HG03558 (cell line): ENCODE data around the gene RAB31.

Experiments
- ATAC-seq: cut with Tn5 transposase; IDR thresholded peaks from one replicate; pipeline ENCODE4 v1.9.1; 2021; ENCODE audit warnings: moderate number of reproducible peaks; ENCODE audit not compliant: unreplicated experiment; ENCODE audit errors: extremely low read depth

RAB31 gene

DNA sequence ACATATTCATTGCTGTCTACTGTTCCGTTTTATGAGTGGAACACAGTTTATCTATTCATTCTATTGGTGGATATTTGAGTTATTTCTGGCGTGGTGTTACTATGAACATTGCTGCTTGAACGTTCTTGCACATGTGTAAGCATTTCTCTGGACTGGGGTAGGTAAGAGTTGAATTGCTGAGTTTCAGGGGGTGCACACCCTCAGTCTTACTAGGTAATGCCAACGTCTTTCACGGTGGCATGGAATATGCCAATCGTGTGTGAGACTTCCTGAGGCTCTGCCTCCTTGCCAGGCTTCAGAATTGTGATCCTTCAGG, 121.3 kb downstream of the RAB31 start:
- ATAC-seq, result no peak

DNA sequence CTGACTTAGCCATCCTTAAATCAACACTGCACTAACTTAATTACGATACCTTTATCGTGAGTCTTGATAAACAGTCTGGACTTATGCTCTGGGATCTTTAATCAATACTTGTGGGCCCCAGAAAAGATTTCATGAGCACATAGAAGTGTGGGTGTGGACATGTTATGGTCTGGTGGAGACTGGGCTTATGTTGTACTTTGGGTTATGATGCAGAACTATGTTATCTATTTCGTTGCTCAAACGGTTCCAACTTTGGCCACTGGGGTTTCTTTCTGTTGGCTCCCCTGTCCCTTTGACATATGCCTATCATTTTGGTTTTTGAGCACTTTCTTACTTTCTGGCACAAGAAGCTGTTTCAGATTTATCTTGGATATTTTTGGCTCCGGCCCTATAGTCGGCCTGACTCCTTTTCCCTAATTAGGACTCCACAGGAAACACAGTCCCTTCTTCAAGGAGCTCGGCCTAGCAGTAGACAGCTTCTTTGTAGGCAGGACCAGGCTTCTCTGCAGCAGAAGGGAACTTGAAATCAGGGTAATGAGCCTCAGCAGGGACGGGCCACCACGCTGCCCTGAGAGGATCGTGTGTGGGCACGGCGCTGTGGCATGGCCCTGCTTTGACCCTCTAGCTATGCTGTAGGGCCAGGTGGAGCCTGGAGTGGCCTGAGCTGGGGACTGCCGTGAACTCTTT, 123.1 kb downstream of the RAB31 start:
- ATAC-seq, result no peak

DNA sequence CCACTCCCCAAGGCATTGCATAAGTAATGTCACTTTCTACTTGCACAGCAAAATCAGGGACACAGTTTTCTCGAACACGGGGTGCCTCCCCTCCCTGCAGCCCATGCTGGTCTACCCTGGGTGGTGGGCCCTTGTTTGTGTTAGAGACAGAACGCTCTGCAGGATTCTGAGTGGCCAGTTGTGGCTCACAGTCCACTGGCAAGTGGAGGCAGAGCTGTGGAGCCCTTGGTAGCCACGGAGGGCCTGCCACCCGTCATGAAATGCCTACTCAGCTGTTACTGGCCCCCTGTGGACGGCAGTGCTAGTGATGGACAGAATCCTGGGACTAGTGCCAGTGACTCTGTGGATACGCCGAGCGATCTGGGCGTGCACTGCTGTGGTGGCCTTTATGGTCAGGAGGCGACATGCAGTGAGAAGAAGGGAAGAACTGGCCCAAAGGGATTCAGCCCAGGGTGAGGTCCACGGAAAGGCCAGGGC, 123.7 kb downstream of the RAB31 start:
- no peak for ATAC-seq

DNA sequence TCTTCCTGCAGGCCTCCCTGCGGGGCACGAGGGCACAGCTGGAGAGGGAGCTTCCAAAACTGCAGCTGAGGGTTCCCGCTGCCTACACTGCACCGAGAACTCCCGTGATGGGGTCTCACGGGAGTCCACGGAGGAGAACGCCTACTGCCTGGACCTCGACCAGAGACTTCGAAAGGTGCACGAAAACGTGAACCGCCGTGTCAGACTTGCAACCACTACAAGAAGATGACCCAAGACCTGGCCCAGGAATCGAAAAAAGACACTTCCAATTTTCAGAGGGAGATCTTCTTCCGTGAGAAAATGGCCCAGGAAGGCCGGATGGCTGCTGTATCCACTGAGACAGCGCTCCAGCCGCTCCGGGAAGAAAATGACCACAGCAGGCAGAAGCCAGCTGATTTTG, 124.8 kb downstream of the RAB31 start:
- ATAC-seq, result no peak

DNA sequence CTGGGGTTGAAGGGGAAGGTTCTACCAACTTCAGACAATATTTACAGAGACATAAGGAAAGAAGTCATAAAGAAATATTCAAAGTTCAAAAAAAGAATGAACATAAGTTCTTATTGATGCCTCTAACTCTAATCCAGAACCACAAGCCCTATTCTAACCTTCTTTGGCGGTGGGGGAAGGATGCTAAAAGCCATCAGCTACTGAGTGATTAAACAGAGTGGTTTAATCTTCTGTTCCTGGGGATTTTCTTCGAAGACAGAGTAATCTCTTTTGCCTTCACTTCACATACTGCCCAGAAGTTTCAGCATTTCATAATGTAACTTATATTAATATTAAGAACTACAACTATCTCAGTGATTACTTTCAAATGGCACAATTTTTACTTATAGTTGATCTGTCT, 126.5 kb downstream of the RAB31 start:
- ATAC-seq, result no peak

DNA sequence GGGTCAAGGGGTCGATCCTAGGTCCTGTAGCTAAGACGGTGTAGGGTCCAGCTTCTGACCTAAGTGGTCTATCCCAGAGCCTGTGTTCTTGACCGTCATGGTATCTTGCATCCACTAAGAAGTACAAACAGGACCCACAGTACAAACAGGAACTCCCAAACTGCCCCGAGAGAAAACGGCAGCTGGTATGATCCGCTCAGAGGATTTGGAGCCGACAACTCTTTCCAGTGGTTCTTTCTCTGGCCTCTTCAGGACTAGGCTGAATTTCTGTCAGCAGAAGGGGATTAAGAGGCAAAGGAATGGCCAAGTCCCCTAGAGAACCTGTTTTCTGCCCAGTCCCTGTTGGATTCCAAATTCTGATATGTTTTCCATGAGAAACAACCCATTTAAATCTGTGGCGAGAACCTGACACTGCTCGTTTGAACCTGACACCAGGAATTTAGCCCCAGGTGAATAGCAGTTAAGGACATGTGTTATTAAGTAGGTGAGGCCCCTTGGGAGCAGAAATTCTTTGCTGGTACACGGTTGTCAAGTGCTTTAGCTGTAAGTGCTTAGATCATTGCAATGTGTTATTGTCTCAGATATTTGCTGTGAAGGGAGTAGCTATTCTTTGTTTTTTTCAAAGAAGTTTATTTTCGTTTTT, 127.1 kb downstream of the RAB31 start:
- no peak for ATAC-seq

GRCh38 chr18:9835825-9836224, 127.7 kb downstream of the RAB31 start:
- no peak for ATAC-seq

- ATAC-seq, result no peak
These were observed 130.2 kb downstream of the RAB31 start for GRCh38 chr18:9838144-9838877.

GRCh38 chr18:9839211-9839610, 131.1 kb downstream of the RAB31 start:
- no peak for ATAC-seq

- no peak for ATAC-seq
These were observed 131.8 kb downstream of the RAB31 start for GRCh38 chr18:9839853-9840252.

DNA sequence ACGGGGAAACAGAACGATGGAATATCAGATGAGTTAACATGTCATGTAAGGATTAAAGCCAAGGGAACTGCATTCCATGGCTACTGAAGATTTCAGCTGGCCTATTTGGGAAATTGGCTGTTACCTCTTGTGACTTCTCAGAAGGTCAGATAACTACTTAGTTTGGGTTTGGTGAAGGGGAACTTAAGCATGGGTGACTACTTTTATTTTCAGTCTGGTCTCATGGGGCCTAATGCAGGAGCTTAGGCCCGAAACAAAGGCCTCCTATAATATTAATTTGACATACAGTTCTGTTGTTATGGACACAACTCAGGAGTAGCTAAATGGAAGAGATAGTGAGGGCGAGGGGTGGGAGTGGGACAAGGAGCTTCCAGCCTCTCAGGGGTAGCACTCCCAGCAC, 133.7 kb downstream of the RAB31 start:
- ATAC-seq, result no peak

- ATAC-seq, result no peak
These were observed 134.3 kb downstream of the RAB31 start for GRCh38 chr18:9842448-9842847.

GRCh38 chr18:9845256-9845655, 137.2 kb downstream of the RAB31 start:
- ATAC-seq, result no peak

GRCh38 chr18:9846162-9846925, 138.2 kb downstream of the RAB31 start:
- ATAC-seq, result no peak

DNA sequence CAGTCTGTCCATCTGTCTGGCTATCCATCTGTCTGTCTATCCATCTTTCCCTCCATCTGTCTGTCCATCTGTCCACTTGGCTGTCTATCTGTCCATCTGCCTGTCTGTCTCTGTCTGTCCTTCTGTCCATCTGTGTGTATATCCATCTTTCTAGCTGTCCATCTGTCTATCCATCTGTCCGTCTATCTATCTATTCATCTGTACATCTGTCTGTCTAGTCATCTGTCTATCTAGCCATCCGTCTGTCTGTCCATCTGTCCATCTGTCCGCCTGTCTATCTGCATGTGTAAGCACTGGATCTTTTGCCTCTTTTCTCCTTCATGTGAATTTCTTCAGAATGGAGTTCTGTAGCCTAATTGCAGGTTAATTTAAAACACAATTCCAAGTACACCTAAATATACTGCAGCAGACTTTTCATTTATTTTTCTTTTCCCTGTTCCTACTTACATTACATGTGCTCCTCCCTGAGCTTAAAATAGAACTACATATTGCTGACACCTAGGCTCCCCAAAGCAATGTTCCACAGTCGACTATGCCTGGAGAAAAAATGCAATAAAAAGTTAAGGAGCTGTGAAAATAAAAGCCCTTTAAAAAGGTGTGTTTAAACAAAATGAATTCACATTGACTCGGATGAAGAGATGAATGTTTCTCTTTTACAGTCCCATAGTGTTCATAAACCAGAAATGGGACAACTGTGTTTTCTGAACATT, 140.2 kb downstream of the RAB31 start:
- ATAC-seq, result no peak

- no peak for ATAC-seq
These were observed 141.5 kb downstream of the RAB31 start for GRCh38 chr18:9849407-9850283.

GRCh38 chr18:9850309-9850708, 142.2 kb downstream of the RAB31 start:
- ATAC-seq, result no peak

- no peak for ATAC-seq
These were observed 143.4 kb downstream of the RAB31 start for GRCh38 chr18:9851511-9851910.
